Measurements from ENCODE around the gene PGD. TPM values are rescaled to one million over a fixed set of nuclear protein-coding genes. Genes with fewer than 3 reads are reported as not detected.

The PGD gene
- total and polyA plus RNA-seq, 2 of the 13 experiments (the other 11 are each of a cell fraction or from before 2014, with no cell fraction given), result 64.8 to 210 TPM

DNA sequence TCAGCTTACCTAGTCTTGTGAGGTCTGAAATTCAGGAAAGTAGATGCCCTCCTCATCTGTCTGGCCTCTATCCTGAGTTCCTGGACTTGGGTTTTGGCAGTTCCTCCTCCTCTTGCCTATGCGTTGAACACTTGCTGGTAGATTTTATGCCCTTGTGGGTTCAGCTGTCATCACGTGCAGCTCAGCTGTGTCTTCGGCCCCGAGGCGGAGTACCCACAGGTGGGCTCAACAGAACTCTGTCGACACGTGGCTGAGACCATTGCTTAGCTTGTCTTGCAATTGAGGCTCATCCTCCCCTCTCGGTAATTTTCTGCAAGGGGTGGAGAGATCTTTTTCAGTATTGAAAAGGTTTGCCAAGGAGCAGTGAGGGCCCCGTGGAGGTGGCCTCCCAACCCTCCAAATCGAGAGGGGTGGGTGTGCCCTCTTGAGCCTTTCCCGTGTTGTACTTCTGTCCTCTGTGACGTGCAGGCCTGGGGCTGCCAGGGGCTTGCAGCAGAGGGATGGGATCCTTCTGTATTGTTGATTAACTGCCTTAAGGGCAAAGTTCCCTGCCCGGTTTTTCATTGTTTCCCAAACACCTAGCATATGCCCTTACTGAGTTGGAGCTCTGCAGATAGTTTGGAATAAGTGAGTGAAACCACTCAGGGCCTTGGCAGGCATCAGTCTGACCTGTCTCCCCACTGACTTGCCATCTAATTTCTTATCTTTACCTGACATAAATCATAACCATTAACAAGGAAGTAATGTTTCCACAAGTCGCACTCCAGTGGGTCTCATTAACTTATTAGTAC, 34.2 kb downstream of the PGD start (continued):
- TF ChIP-seq EEA1 (CRISPR knock-in tag; IDR thresholded peaks at IDR 0.05; ENCODE audit: borderline replicate concordance) (no peak), SRSF4 (IDR thresholded peaks at IDR 0.05; ENCODE audit: low read depth, low read length, poor library complexity, severe bottlenecking) (no peak), RBM39 (IDR thresholded peaks at IDR 0.05; ENCODE audit: low read depth, low read length, poor library complexity, severe bottlenecking) (no peak), MAFF (IDR thresholded peaks at IDR 0.05; ENCODE audit: low read depth, low read length) (no peak), MYNN (CRISPR knock-in tag; IDR thresholded peaks at IDR 0.05; ENCODE audit: low read depth) (no peak), ZNF205 (CRISPR knock-in tag; IDR thresholded peaks at IDR 0.05) (no peak), ZNF878 (CRISPR knock-in tag; IDR thresholded peaks at IDR 0.05) (no peak), SOX5 (CRISPR knock-in tag; IDR thresholded peaks at IDR 0.05; ENCODE audit: borderline replicate concordance) (0 out of 2 replicates have a peak, but pooled peaks have one; percentile 23), ATM (IDR thresholded peaks at IDR 0.05; ENCODE audit: borderline replicate concordance) (no peak), RAD51 (IDR thresholded peaks at IDR 0.05; ENCODE audit: borderline replicate concordance) (no peak), U2AF1 (optimal IDR thresholded peaks at IDR 0.05; ENCODE audit: low read depth, low read length) (no peak)
- TF ChIP-seq, protein P1, sequence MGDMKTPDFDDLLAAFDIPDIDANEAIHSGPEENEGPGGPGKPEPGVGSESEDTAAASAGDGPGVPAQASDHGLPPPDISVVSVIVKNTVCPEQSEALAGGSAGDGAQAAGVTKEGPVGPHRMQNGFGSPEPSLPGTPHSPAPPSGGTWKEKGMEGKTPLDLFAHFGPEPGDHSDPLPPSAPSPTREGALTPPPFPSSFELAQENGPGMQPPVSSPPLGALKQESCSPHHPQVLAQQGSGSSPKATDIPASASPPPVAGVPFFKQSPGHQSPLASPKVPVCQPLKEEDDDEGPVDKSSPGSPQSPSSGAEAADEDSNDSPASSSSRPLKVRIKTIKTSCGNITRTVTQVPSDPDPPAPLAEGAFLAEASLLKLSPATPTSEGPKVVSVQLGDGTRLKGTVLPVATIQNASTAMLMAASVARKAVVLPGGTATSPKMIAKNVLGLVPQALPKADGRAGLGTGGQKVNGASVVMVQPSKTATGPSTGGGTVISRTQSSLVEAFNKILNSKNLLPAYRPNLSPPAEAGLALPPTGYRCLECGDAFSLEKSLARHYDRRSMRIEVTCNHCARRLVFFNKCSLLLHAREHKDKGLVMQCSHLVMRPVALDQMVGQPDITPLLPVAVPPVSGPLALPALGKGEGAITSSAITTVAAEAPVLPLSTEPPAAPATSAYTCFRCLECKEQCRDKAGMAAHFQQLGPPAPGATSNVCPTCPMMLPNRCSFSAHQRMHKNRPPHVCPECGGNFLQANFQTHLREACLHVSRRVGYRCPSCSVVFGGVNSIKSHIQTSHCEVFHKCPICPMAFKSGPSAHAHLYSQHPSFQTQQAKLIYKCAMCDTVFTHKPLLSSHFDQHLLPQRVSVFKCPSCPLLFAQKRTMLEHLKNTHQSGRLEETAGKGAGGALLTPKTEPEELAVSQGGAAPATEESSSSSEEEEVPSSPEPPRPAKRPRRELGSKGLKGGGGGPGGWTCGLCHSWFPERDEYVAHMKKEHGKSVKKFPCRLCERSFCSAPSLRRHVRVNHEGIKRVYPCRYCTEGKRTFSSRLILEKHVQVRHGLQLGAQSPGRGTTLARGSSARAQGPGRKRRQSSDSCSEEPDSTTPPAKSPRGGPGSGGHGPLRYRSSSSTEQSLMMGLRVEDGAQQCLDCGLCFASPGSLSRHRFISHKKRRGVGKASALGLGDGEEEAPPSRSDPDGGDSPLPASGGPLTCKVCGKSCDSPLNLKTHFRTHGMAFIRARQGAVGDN (CRISPR knock-in tag; IDR thresholded peaks at IDR 0.05), result peak; percentile 34; the same call in 1 of the 2 replicates
- TF ChIP-seq, protein P2, sequence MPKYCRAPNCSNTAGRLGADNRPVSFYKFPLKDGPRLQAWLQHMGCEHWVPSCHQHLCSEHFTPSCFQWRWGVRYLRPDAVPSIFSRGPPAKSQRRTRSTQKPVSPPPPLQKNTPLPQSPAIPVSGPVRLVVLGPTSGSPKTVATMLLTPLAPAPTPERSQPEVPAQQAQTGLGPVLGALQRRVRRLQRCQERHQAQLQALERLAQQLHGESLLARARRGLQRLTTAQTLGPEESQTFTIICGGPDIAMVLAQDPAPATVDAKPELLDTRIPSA (CRISPR knock-in tag; IDR thresholded peaks at IDR 0.05; ENCODE audit: borderline replicate concordance), result no peak
- TF ChIP-seq, protein P3, sequence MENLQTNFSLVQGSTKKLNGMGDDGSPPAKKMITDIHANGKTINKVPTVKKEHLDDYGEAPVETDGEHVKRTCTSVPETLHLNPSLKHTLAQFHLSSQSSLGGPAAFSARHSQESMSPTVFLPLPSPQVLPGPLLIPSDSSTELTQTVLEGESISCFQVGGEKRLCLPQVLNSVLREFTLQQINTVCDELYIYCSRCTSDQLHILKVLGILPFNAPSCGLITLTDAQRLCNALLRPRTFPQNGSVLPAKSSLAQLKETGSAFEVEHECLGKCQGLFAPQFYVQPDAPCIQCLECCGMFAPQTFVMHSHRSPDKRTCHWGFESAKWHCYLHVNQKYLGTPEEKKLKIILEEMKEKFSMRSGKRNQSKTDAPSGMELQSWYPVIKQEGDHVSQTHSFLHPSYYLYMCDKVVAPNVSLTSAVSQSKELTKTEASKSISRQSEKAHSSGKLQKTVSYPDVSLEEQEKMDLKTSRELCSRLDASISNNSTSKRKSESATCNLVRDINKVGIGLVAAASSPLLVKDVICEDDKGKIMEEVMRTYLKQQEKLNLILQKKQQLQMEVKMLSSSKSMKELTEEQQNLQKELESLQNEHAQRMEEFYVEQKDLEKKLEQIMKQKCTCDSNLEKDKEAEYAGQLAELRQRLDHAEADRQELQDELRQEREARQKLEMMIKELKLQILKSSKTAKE (CRISPR knock-in tag; IDR thresholded peaks at IDR 0.05; ENCODE audit: borderline replicate concordance), result no peak
